Activated CD8-positive, alpha-beta memory T cell treated with anti-CD3 and anti-CD28 coated beads for 4 hours (primary cell): ENCODE results near the gene RCCD1.

ENCODE experiments used
- DNase-seq, 2 donors: peaks; one replicate each; pipeline ENCODE4 v3.0.0-alpha.2; 2020; ENCODE audit warnings: low read depth in 2 of 2

Gene RCCD1

DNA sequence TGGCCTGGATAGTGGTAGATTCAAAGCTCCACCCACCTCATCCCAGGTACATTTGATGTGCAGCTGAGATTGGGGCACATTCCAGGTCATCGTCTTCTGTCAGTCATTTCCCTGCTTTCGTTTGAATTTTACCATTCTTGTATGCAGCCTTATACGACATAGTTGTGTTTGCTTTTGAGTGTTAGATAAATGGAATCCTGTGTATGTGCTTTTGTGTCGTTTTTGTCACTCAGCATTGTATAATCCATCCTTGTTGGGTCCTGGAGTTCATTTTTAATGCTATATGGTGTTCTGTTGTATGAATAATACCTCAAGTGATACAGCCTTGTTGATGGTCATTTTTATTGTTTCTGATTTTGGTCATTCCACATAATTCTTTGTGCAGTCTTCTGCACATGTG, 7.3 kb downstream of the RCCD1 start:
- DNase-seq, result no peak

DNA sequence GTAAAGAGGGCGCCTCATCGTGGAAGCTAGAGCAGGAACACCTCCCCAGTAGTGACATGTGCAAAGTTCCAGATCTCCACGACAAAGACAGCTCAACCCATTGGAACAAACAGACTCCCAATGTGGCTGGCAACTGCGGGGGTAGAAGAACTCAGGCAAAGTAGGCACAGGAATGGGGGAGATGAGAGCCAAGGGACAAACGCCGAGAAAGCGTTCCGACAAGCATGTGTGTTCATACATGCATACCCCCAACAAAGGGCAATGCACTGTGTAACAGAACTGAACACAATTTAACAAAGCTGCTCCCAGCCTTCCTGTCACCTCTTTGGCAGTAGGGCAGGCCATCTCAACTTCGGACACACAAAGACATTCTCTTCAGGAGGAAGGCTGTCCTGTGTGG, 11.6 kb downstream of the RCCD1 start:
- DNase-seq, result no peak

DNA sequence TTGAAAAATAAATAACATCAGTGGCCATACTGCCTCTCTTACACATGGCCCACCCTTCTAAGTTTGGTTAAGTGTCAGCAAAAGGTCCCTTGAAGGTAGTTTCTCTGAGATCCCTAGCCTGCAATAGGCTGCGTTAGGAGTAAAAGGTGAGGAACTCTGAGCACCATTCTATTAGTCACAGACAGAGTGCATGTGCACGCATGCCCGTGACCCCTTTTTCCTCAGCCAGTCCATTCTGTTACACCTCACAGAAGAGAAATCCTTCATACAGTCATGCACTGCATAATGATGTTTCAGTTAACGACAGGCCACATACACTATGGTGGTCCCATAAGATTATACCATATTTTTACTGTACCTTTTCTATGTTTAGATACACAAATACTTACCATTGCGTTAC, 12.5 kb downstream of the RCCD1 start:
- no peak for DNase-seq

DNA sequence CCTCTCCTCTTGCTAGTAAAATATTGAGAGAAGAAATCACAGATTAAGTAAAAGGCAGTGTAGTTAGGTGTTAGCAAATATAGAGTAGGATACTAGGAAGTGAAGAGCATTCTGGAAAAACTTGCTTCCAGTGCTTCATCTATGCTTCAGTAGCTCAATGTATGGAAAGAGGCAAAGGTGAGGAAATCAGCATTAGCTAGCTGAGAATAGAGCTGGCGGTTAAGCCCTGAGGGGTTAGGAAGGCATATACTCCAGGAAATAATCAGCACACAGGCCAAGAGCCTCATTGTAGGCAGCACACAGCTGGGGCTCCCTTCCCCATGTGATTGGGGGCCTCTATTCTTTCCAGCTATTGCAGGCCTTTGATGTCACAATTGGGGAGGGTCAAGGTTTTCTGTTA, 13.8 kb downstream of the RCCD1 start:
- no peak for DNase-seq

DNA sequence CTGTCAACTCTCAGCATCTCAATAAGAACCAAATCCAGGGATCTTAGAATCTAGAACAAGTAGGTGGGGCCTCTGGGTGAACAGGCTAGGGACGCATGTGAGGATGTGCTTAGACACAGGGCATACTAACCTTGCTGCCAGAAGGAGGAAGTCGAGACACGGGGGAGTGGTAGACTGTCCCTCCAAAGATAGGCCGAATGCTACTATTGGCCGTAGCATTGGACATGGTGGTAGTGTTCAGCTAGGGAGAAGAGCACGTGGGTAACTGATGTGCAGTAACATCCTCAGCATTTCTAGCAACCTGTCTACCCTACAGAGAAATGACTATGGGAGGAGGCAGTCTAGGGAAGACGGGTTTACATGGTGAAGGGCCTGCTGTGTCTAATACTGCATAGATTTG, 15.6 kb downstream of the RCCD1 start:
- no peak for DNase-seq

DNA sequence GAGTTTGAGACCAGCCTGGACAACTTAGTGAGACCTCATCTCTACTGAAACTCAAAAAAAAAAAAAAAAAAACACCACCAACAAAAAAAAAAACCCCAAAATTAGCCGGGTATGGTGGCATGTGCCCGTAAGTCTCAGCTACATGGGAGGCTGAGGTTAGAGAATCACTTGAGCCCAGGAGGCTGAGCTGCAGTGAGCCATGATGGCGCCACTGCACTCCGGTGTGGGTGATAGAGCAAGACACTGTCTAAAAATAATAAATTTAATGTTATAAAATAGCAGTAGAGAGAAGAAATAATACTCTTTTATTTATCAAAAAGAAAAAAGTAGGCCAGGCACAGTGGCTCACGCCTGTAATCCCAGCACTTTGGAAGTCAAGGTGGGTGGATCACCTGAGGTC, 17.4 kb downstream of the RCCD1 start:
- DNase-seq, result no peak

DNA sequence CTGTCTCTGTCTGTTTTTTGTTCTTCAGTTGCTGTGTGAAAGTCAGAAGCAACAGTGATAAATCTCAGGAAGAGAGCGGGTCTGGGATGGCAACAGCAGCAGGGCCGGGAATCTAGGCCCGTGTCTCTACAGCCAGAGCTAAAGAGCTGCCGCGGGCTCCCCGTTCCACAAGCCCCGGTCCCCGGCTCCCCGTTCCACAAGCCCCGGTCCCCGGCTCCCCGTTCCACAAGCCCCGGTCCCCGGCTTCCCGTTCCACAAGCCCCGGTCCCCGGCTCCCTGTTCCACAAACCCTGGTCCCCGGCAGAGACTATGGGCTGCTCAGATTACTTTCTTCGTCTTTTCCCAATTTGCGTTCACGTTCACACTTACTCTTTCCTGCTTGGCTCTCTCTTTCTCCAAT, 19.5 kb downstream of the RCCD1 start:
- DNase-seq, result no peak

DNA sequence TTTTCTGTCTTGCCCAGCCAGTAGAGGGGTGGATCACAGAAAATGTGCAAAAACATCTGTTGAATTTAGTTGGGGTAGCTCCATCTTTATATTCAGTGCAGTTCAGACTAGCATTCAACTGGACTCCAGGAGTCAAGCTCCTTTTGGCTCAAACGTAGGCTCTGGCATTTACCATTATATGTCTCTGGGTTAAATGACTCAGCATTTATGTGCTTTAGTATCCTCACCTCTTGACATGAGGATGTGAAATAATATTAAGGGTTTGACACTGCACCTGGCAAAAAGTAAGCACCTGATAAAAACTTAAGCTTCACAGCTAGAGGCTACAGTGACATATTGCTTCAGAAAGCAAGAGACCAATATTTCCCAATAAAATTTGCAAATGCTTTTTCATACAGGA, 24.9 kb downstream of the RCCD1 start:
- DNase-seq, result no peak

DNA sequence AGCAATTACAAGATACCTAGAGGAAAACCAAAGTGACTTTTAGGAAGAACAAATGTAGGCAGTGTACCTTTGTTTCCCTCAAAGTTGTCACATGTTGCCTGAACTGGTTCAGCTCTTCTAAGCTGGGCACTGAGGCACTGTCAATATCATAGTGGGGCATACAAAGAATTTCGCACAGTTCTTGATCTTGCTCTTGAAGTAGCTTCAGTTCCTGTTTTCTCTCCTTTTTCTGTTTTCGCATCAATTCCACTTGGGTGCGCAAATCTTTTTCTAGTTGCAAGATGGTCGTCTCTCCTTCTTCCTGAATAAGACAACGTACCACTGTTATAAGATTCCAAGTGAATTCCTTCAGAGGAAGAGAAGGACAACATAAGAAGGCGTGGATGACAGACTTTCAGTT, 27.0 kb downstream of the RCCD1 start:
- no peak for DNase-seq

DNA sequence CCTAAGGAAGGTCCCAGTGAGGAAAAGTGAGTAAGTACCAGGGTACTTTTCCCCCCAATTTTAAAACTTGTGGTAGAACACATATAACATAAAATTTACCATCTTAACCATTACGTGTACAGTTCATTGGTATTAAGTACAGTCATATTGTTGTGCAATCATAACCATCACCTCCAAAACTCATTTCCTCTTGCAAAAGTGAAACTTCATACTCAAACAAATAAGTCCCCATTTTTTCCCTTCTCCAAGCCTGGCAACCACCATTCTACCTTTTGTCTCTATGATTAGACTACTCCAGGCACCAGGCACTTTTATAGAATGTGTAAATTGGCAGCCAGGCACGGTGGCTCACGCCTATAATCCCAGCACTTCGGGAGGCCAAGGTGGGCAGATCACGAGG, 27.5 kb downstream of the RCCD1 start:
- DNase-seq, result no peak

DNA sequence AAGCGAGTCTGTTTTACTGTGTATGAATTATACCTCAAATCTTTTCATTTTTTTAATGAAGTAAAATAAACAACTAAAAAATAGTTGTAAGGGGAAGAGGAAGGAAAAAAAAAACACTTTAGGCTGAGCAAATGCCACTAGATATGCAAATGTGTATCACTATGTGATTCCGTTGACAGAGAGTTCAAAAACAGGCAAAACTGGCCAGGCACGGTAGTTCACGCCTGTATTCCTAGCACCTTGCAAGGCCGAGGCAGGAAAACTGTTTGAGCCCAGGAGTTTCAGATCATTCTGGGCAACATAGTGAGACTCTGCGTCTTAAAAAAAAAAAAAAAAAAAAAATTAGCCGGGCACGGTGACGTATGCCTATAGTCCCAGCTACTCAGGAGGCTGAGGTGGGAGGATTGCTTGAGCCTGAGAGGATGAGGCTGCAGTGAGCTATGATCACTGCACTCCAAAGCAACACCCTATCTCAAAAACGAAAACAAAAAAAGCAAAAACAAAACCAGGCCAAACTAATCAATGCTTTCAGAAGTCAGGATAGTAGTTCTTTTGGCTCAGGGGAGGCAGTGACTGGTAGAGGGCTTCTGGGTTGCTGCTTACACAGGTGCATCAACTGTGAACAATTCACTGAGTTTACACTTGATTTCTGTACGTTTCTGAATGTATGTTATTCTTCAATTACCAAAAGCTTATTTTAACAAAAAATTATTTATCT, 32.3 kb downstream of the RCCD1 start:
- DNase-seq, result no peak

DNA sequence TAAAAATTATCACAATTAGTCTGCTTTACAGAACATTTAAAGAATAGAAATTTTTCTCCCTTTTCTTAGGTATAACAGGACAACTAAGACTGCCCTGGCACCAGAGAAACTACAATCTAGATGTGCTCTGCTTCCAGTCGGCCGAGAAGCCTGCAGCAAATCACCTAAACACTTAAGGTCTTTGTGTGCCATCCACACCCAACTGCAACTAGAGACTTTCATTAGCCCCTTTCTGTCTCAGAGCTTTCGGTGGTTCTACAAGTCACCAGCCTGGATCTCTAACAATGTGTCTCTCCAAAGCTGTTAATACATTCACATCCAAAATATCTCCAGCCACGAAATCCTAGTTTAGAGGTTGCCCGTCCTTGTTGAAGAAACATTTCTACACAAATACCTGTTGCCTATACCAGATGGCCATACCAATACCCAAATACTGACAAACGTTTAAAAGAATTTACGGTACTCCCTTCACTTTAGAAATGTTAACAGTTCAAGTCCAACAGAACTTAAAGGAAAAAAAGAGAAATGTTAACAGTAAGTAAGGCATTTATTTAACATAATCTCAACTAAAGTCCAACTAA, 33.0 kb downstream of the RCCD1 start:
- DNase-seq, result no peak

DNA sequence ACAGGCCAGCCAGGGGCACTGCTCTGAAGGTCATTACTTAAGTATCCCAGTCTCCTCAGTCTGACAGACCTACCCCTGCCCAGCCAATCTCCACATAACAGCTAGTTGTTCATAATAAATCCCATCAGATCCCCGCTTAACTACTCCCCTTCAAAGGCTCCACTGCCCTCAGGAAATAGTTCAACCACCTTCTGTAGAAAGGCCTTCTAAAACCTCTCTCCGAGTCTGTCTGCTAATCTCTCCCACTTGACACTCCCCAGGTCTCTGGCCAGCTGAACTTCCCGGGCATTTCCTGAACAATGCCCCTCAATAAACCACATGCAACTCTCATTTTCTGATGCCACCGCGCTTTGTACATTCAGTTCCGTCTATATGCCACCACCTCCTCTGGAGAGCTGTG, 33.6 kb downstream of the RCCD1 start:
- no peak for DNase-seq

DNA sequence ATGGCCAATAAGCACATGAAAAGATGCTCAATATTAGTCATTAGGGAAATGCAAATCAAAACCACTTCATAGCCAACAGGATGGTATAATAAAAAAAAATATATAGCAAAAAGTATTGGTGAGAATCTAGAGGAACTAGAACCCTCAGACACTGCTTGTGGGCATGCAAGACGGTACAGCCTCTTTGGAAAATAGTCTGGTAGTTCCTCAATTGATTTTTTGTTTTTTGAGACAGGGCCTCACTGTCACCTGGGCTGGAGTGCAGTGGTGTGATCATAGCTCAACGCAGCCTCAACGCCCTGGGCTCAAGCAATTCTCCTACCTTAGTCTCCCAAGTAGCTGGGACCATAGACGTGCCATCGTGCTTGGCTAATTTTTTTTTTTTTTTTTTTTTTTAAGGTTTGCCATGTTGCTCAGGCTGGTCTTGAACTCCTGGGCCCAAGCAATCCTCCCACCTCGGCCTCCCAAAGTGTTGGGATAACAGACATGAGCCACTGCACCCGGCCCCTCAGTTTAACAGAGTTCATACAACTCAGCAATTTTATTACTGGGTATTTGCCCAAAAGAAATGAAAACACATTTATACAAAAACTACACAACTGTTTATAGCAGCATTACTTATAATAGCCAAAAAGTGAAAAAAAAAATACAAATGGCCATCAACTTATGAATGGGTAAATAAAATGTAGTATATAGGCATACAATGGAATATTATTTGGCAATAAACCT, 34.5 kb downstream of the RCCD1 start:
- no peak for DNase-seq

DNA sequence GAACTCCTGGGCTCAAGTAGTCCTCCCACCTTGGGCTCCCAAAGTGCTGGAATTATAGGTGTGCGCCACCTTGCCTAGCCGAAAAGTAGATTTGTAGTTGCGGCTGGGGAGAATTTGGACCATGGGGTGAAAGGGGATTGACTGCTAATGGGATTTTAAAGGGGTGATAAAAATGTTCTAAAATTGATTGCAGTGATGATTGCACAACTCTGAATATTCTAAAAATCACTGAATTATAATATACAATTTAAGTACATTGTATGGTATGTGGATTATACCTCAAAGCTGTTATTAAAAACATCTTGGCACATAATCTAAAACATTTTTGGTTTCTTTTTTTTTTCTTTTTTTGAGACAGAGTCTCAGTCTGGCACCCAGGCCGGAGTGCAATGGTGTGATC, 35.8 kb downstream of the RCCD1 start:
- no peak for DNase-seq

DNA sequence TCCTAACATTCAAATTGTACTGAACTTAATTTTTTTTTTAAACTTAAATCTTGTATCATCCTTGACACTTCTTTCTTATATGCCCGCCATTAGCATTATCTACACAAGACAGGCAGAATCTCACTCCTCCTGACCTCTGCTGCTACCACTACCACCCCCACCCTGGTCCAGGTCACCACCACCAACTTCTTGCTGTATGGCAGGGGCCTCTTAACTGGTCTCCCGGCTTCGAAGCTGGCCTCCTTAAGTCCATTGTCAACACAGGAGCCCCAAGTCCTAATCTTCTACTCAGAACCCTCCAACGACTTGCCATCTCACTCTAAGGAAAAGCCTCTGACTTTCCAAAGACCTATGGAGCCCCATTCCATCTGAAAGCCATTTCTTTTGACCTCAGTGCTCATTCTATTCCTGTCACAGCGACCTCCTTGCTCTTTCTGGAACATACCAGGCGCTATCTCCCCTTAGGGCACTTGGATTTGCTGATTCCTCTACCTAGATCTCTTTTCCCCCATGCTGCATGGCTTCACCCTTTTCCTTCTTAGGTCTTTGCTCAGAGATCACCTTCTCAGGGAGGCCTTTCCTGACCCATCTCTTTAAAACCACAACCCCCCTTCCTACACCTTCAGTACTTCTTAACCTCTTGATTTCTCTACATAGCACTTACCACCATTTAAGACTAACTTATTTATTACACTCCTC, 37.1 kb downstream of the RCCD1 start:
- DNase-seq, result no peak

DNA sequence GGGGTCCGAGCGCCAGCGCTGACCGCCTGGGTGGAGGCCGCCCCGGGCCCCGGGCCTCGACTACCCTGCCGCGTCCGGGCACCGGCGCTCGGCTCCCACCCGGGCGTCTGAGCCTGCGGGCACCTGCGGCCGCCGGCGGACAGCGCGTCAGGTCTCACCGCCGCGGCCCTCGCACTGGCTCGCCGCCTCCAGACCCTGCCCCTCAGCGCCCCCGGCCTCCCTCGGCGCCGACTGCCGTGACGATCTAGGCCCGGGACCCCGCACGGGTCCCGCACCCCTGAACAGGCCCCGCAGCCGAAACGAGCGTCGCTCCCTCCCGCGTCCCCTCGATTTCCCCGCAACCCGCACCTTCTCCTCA, 39.4 kb downstream of the RCCD1 start:
- DNase-seq, result no peak

DNA sequence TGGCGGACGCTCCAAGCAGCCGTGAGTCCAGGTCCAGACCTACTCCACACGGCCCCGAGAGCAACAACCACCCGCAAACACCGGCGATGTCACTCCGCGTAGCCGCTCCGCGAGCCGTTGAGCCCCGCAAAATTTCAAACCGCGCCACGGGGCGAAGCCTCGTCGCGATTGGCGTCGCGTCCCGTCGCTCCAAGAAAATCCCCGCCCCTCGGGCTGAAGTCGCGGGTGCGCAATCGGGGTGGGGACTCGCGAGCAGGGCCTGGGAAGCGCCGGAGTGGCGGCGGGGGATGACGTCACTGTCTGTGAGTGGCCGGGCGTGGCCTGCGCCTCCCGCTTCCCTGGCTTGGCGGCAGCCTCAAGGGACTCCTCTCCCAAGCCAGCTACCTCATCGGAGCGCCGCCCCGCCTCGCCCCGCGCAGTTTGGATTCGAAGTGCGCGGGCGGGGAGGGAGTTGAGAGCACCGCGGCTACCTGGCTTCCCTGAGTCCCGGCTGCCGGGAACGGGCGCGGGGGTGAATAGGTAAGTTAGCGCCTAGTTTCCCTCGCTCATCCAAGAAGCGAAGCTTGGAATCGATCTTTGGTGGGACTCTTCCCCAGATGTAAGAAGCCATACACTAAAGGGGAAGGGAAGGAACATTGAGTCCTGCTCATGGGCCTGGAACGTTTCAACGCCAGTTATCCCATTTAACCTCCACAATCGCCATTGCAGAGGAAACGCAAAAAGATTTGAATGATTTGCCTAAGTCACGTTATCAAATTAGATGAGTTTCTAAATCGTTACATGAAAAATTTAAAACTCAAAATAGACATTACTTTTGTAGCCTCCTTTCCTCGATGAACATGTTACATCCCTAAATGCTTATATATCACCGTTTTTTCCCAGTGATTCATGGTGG, 40.0 kb downstream of the RCCD1 start, which contains the start of gene PRC1:
PRC1 (minus strand) TSS at position 119 of the 895 bp plus-strand sequence; CDS start at position 1, 118 bp downstream.
- peak; percentile 93 to 95 for DNase-seq

DNA sequence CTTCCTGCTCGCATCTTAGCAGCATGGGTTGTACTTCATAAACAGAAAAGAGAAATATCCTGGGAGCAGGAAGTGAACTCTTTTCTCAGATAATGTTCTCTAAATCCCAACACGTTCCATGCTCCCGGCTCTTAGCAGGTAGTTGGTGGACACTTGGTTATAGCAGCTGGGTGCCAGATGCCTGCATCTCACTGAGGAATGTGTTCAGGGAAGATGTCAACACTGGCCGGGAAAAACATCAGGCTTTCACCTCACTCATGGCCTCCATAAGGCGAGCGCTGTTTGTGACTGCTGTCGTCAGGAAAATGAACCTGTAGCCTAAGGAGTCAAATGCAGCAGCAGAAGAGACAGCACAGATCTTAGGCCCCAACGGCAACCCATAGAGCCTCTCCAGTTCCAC, 44.1 kb downstream of the RCCD1 start:
- no peak for DNase-seq

DNA sequence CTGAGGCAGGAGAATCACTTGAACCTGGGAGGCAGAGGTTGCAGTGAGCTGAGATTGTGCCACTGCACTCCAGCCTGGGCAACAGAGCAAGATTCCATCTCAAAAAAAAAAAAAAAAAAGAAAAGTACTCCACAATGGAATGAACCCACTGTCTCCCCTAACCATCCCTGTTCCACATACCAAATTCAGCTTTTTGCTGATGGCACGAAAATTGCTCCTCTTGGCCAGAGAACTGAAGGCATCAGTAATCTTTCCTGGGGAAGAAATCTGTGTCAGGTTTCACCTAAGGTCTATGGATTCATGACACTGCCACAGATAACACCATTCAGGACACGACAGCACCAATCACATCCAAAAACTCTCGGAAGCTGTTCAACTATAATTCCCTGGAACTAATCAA, 46.5 kb downstream of the RCCD1 start:
- DNase-seq, result no peak

DNA sequence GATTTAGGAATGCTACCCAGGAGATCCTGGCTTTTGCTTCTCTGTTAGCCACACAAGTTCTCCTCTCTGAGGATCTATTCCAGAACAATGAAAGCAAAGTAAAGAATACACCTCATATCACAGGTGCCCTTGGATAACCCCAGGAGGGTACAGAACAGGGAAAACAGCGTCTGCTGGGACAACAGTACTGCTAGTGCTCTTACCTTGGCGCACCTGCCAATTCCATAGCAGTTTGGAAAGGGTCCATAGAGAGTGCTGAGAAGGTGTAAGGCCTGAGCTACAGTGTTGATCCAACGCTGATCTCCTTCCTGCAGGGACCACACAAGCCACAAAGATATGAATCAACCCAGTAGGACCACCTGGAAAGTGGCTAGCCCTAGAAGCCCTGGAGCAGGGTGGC, 52.6 kb downstream of the RCCD1 start:
- DNase-seq, result no peak
